Type B pancreatic cell (in vitro differentiated cells): Measurements from ENCODE around the gene RPA4. TPM values are rescaled to one million over a fixed set of nuclear protein-coding genes. Genes with fewer than 3 reads are reported as not detected.

Experiments
- DNase-seq: peaks from one replicate; pipeline ENCODE4 v3.0.0; 2021; ENCODE audit warnings: mixed read lengths; ENCODE audit not compliant: unreplicated experiment; ENCODE audit errors: extremely low spot score
- H3K27ac Mint-ChIP-seq: 2 replicates; pipeline ENCODE4 v1.8.0; 2021; ENCODE audit warnings: mild to moderate bottlenecking, mixed read lengths
- H3K27me3 Mint-ChIP-seq: 2 replicates; pipeline ENCODE4 v1.8.0; 2021; ENCODE audit warnings: mixed read lengths
- H3K36me3 Mint-ChIP-seq: 2 replicates; pipeline ENCODE4 v1.8.0; 2021; ENCODE audit warnings: mixed read lengths
- H3K4me1 Mint-ChIP-seq: one replicate; pipeline ENCODE4 v1.8.0; 2021; ENCODE audit warnings: mixed read lengths; ENCODE audit not compliant: unreplicated experiment
- H3K4me3 Mint-ChIP-seq: 2 replicates; pipeline ENCODE4 v1.8.0; 2021; ENCODE audit warnings: mild to moderate bottlenecking, mixed read lengths
- H3K9me3 Mint-ChIP-seq: 2 replicates; pipeline ENCODE4 v1.8.0; 2021; ENCODE audit warnings: mixed read lengths
- total RNA-seq: library from RNA; stranded (reverse); gene quantifications from 2 replicates; pipeline ENCODE4 v1.2.1, GENCODE V29; 2021; ENCODE audit warnings: low replicate concordance
- TF ChIP-seq, protein P1 (sequence below): fragments of 200-600 bp; sonication (generic); conservative IDR thresholded peaks from 2 replicates; pipeline ENCODE4 v1.5.0; 2021; ENCODE audit warnings: antibody characterized with exemption, mild to moderate bottlenecking

The RPA4 gene
- total RNA-seq, 1 donor from 2014 or later: 0.43 TPM

DNA sequence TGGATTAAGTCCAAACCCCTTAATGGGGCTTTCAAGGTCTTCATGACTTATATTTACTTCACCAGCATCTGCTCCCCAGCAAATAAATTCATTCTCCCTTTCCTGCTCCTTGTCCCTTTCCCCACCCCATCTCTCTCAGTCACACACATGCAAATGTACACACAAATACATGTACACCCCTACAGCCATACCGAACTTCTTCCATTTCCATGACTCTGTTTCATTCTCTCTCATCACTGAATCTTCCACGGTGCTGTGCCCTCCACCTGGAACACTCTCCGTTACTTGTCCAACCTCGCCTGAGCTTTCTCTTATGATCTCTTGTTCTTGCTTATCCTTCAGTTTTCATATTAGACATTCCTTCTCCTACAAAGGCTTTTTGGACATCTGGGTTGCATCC is 22.0 kb upstream of the RPA4 start:
- TF ChIP-seq, protein P1, sequence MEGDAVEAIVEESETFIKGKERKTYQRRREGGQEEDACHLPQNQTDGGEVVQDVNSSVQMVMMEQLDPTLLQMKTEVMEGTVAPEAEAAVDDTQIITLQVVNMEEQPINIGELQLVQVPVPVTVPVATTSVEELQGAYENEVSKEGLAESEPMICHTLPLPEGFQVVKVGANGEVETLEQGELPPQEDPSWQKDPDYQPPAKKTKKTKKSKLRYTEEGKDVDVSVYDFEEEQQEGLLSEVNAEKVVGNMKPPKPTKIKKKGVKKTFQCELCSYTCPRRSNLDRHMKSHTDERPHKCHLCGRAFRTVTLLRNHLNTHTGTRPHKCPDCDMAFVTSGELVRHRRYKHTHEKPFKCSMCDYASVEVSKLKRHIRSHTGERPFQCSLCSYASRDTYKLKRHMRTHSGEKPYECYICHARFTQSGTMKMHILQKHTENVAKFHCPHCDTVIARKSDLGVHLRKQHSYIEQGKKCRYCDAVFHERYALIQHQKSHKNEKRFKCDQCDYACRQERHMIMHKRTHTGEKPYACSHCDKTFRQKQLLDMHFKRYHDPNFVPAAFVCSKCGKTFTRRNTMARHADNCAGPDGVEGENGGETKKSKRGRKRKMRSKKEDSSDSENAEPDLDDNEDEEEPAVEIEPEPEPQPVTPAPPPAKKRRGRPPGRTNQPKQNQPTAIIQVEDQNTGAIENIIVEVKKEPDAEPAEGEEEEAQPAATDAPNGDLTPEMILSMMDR: no peak
- no peaks in the 10 kb centered on the region for H3K9me3 Mint-ChIP-seq
- H3K27ac Mint-ChIP-seq: no peak overlapping the region
- H3K27me3 Mint-ChIP-seq: no peaks in the 10 kb centered on the region
- no peaks in the 10 kb centered on the region for H3K36me3 Mint-ChIP-seq
- no peaks in the 10 kb centered on the region for H3K4me1 Mint-ChIP-seq
- DNase-seq: no peak
- H3K4me3 Mint-ChIP-seq: no peak overlapping the region

DNA sequence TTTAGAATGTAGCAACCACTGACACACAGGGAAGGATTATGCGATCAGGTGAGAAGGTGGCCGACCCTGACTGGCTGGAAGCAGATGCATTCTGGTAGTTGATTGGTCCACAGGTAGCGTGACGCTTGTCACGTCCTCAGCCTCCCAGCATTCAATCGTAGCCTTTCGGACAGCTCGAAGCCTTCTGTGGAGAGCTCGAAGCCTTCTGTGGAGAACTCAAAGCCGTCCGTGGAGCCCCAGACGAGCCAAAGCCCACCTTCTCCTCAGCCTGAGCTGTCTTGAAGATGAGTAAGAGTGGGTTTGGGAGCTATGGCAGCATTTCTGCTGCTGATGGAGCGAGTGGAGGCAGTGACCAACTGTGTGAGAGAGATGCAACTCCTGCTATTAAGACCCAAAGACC is 319 bp downstream of the RPA4 start:
- TF ChIP-seq, protein P1: no peak
- no peaks in the 10 kb centered on the region for H3K36me3 Mint-ChIP-seq
- H3K9me3 Mint-ChIP-seq: no peaks in the 10 kb centered on the region
- no peak for DNase-seq
- no peaks in the 10 kb centered on the region for H3K27me3 Mint-ChIP-seq
- H3K27ac Mint-ChIP-seq: no peak overlapping the region
- H3K4me1 Mint-ChIP-seq: peaks cover 6% of the 10 kb centered on the region
- H3K4me3 Mint-ChIP-seq: no peak overlapping the region

DNA sequence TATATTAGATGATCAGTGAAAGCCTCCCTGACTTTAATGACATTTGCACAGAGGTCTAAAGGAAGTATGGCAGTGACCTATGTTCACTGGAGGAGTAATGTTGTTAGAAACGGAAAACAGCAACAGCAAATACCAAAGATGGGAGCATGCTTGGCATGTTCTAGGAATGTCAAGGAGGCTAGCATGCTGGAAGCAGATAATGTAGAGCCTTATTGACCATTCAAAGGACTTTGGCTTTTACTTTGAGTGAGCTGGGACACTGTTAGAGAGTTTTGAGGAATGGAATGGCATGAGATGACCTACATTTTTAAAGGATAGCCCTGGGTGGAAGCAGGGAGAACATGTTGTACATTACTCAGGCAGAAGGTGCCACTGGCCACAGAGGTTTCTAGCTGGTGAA is 6.0 kb downstream of the RPA4 start:
- DNase-seq: no peak
- Mint-ChIP-seq H3K4me3 (no peak overlapping the region), H3K27ac (no peak overlapping the region), H3K36me3 (no peaks in the 10 kb centered on the region), H3K4me1 (peaks cover 5% of the 10 kb centered on the region), H3K9me3 (no peaks in the 10 kb centered on the region), H3K27me3 (no peaks in the 10 kb centered on the region)
- TF ChIP-seq, protein P1: no peak

DNA sequence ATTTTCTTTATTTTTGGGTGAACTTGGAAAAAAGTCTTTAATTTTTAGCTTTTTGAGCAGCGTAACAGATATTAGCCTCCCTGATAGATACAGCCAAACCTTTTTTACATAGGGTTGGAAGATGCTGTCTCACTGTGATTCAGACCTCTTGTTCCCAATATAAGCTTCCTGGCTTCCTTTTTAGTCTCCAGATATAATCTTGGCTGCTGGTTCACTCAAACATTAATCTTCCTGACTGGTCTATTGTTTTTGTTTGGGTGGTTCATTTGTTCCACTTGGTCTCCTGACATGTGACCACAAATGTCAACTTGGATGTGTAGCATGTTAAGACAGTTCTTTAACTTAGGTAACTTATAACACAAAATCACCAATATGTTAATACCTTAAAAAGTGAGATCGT is 23.0 kb downstream of the RPA4 start:
- no peaks in the 10 kb centered on the region for H3K27me3 Mint-ChIP-seq
- no peak overlapping the region for H3K4me3 Mint-ChIP-seq
- TF ChIP-seq, protein P1: no peak
- H3K4me1 Mint-ChIP-seq: no peaks in the 10 kb centered on the region
- no peak for DNase-seq
- H3K27ac Mint-ChIP-seq: no peak overlapping the region
- H3K9me3 Mint-ChIP-seq: no peaks in the 10 kb centered on the region
- no peaks in the 10 kb centered on the region for H3K36me3 Mint-ChIP-seq

DNA sequence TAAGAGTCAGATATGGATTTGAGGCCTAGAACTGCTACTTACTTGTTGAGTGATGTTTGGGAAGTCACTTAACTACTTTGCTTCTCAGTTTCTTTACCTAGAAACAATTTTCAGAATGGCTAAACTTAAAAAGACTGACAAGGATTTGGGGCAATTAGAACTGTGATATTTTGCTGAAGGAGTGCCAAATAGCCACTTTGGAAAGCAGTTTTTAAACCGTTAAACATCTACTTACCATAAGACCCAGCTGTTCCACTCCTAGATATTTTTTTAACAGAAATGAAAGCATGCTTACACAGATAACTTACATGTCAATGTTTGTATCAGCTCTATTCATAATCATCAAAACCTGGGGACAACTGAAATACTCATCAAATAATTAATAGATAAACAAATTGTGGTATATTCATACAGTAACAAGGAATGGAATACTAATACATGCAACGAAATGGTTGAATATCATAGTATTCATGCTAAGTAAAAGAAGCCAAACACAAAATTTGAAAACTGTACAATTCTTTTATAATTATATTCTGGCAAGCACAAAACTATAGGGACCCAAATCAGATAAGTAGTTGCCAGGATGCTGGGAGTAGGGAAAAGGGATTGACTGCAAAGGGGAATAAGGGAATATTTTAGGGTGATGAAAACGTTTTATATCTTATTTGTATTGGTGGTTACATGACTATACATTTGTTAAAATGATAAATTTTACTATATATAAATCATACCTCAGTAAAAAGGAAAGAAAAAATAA is 24.0 kb downstream of the RPA4 start:
- TF ChIP-seq, protein P1: no peak
- Mint-ChIP-seq H3K9me3 (no peaks in the 10 kb centered on the region), H3K27me3 (no peaks in the 10 kb centered on the region), H3K4me3 (no peak overlapping the region), H3K36me3 (no peaks in the 10 kb centered on the region), H3K27ac (no peak overlapping the region), H3K4me1 (no peaks in the 10 kb centered on the region)
- DNase-seq: no peak
